H9 (cell line): Measurements from ENCODE around the gene METTL26. TPM values are rescaled to one million over a fixed set of nuclear protein-coding genes. Genes with fewer than 3 reads are reported as not detected.

ENCODE experiments used
- DNase-seq: peaks from one replicate; pipeline ENCODE4 v3.0.0-alpha.2; 2017
- H2AFZ ChIP-seq: one replicate; pipeline ENCODE4 v1.6.1; 2013; ENCODE audit warnings: mild to moderate bottlenecking, low read length, control low read depth, moderate library complexity
- H2AK5ac ChIP-seq: 2 replicates; pipeline ENCODE4 v1.6.1; 2013; ENCODE audit warnings: low read length, control low read depth, mixed read lengths; ENCODE audit not compliant: insufficient read length
- H2BK120ac ChIP-seq: one replicate; pipeline ENCODE4 v1.6.1; 2013; ENCODE audit warnings: low read depth, mild to moderate bottlenecking, low read length, control low read depth, inconsistent platforms; ENCODE audit not compliant: poor library complexity, severe bottlenecking
- H2BK12ac ChIP-seq: 2 replicates; pipeline ENCODE4 v1.6.1; 2013; ENCODE audit warnings: low read length, control low read depth, mixed read lengths, low read depth; ENCODE audit not compliant: insufficient read length
- H2BK15ac ChIP-seq: 2 replicates; pipeline ENCODE4 v1.6.1; 2013; ENCODE audit warnings: low read depth, low read length, control low read depth
- H2BK20ac ChIP-seq: one replicate; pipeline ENCODE4 v1.6.1; 2013; ENCODE audit warnings: low read depth, mild to moderate bottlenecking, low read length, control low read depth, inconsistent platforms; ENCODE audit not compliant: poor library complexity, severe bottlenecking
- H2BK5ac ChIP-seq: 2 replicates; pipeline ENCODE4 v1.6.1; 2013; ENCODE audit warnings: low read length, control low read depth, mixed read lengths; ENCODE audit not compliant: insufficient read length
- H3K14ac ChIP-seq: 2 replicates; pipeline ENCODE4 v1.6.1; 2013; ENCODE audit warnings: low read length, control low read depth; ENCODE audit not compliant: insufficient read depth
- H3K18ac ChIP-seq: 2 replicates; pipeline ENCODE4 v1.6.1; 2013; ENCODE audit warnings: low read depth, mild to moderate bottlenecking, mixed read lengths, low read length, control low read depth; ENCODE audit not compliant: insufficient read length
- H3K23ac ChIP-seq: 2 replicates; pipeline ENCODE4 v1.6.1; 2013; ENCODE audit warnings: low read length, control low read depth, mixed read lengths, low read depth; ENCODE audit not compliant: insufficient read length
- H3K23me2 ChIP-seq: 2 replicates; pipeline ENCODE4 v1.6.1; 2013; ENCODE audit warnings: low read depth, mild to moderate bottlenecking, mixed read lengths, low read length, control low read depth; ENCODE audit not compliant: insufficient read length, poor library complexity, severe bottlenecking
- H3K27ac ChIP-seq: 2 replicates; pipeline ENCODE4 v1.5.1; 2013; ENCODE audit warnings: low read length, control low read depth, mixed read lengths, low read depth; ENCODE audit not compliant: insufficient read length
- H3K27me3 ChIP-seq: 2 replicates; pipeline ENCODE4 v1.6.1; 2013; ENCODE audit warnings: low read length, control low read depth, inconsistent platforms; ENCODE audit not compliant: insufficient read depth
- H3K4ac ChIP-seq: 2 replicates; pipeline ENCODE4 v1.6.1; 2013; ENCODE audit warnings: low read depth, mild to moderate bottlenecking, control low read depth, inconsistent platforms, low read length, moderate library complexity
- H3K4me1 ChIP-seq: 2 replicates; pipeline ENCODE4 v1.6.1; 2013; ENCODE audit warnings: low read length, control low read depth, inconsistent platforms; ENCODE audit not compliant: insufficient read depth
- H3K4me2 ChIP-seq: 2 replicates; pipeline ENCODE4 v1.6.1; 2013; ENCODE audit warnings: low read length, control low read depth, mixed read lengths; ENCODE audit not compliant: insufficient read length, insufficient read depth
- H3K56ac ChIP-seq: 2 replicates; pipeline ENCODE4 v1.6.1; 2013; ENCODE audit warnings: low read depth, mild to moderate bottlenecking, mixed read lengths, low read length, control low read depth; ENCODE audit not compliant: insufficient read length
- H3K79me1 ChIP-seq: 2 replicates; pipeline ENCODE4 v1.6.1; 2013; ENCODE audit warnings: low read depth, mild to moderate bottlenecking, moderate library complexity, low read length, control low read depth, inconsistent platforms; ENCODE audit not compliant: insufficient read depth, poor library complexity, severe bottlenecking
- H3K79me2 ChIP-seq: 2 replicates; pipeline ENCODE4 v1.6.1; 2013; ENCODE audit warnings: low read length, control low read depth, inconsistent platforms; ENCODE audit not compliant: insufficient read depth
- H3K9ac ChIP-seq: 2 replicates; pipeline ENCODE4 v1.6.1; 2013; ENCODE audit warnings: low read length, control low read depth, mixed read lengths; ENCODE audit not compliant: insufficient read length; ENCODE audit errors: extremely low read depth
- H3K9me3 ChIP-seq: one replicate; pipeline ENCODE4 v1.6.1; 2013; ENCODE audit warnings: low read depth, low read length, inconsistent platforms; ENCODE audit not compliant: control insufficient read depth
- H3T11ph ChIP-seq: one replicate; pipeline ENCODE4 v1.6.1; 2013; ENCODE audit warnings: mild to moderate bottlenecking, low read length, control low read depth, inconsistent platforms
- H4K20me1 ChIP-seq: one replicate; pipeline ENCODE4 v1.6.1; 2013; ENCODE audit not compliant: control insufficient read depth, insufficient read length, insufficient read depth
- H4K5ac ChIP-seq: 2 replicates; pipeline ENCODE4 v1.6.1; 2013; ENCODE audit warnings: low read depth, mild to moderate bottlenecking, mixed read lengths, low read length, control low read depth; ENCODE audit not compliant: insufficient read length
- H4K8ac ChIP-seq: replicated peaks from 2 replicates; pipeline ENCODE4 v1.6.1; 2013; ENCODE audit warnings: low read length, control low read depth, mixed read lengths, low read depth; ENCODE audit not compliant: insufficient read length
- H4K91ac ChIP-seq: 2 replicates; pipeline ENCODE4 v1.6.1; 2013; ENCODE audit warnings: low read depth, mild to moderate bottlenecking, moderate library complexity, mixed read lengths, low read length, control low read depth; ENCODE audit not compliant: insufficient read length
- H3K27ac Mint-ChIP-seq, 3 experiments: 2 replicates in 2 of 3; 3 replicates in 1 of 3; pipeline ENCODE4 v1.8.0; 2020 to 2021; ENCODE audit warnings: mixed read lengths in 3 of 3, mild to moderate bottlenecking in 1 of 3, moderate library complexity in 1 of 3
- H3K27me3 Mint-ChIP-seq: 2 replicates; pipeline ENCODE4 v1.8.0; 2021; ENCODE audit warnings: low read depth, mild to moderate bottlenecking, moderate library complexity, mixed read lengths
- H3K36me3 Mint-ChIP-seq, 3 experiments: 2 replicates in 2 of 3; 3 replicates in 1 of 3; pipeline ENCODE4 v1.8.0; 2020 to 2021; ENCODE audit warnings: low read depth in 3 of 3, mixed read lengths in 3 of 3; ENCODE audit not compliant: insufficient read depth in 1 of 3
- H3K4me1 Mint-ChIP-seq, 2 experiments: 2 replicates each; pipeline ENCODE4 v1.8.0; 2020; ENCODE audit warnings: mixed read lengths in 2 of 2
- H3K4me3 Mint-ChIP-seq, 2 experiments: 2 replicates in 1 of 2; 3 replicates in 1 of 2; pipeline ENCODE4 v1.8.0; 2020 to 2021; ENCODE audit warnings: mild to moderate bottlenecking in 2 of 2, mixed read lengths in 2 of 2, moderate library complexity in 1 of 2
- H3K9me3 Mint-ChIP-seq, 2 experiments: 2 replicates in 1 of 2; 3 replicates in 1 of 2; pipeline ENCODE4 v1.8.0; 2020; ENCODE audit warnings: mild to moderate bottlenecking in 2 of 2, mixed read lengths in 2 of 2, moderate library complexity in 1 of 2
- CTCF ChIP-seq: fragments of 200-600 bp; sonication (generic); conservative IDR thresholded peaks from 3 replicates; pipeline ENCODE4 v1.8.0; 2021; ENCODE audit warnings: antibody characterized with exemption, mild to moderate bottlenecking
- WGBS: extraction: QIAGEN DNeasy Blood & Tissue Kit; methylation state at CpG from one replicate; pipeline ENCODE4 v1.1.7; 2013; ENCODE audit warnings: missing lambda C conversion rate, low lambda C conversion rate, mixed read lengths; ENCODE audit not compliant: insufficient read length; ENCODE audit errors: extremely low coverage; 5-methylcytosine and 5-hydroxymethylcytosine counted together
- total RNA-seq: library from RNA; stranded (reverse); gene quantifications from 2 replicates; pipeline ENCODE4 v1.2.1, GENCODE V29; 2021

METTL26 gene
- total RNA-seq, 1 experiment from 2014 or later = 108 TPM

GRCh38 chr16:634996-635395, 1.1 kb downstream of the METTL26 start:
- H2AK5ac ChIP-seq = no peak overlapping the region
- no peak overlapping the region for H2BK5ac ChIP-seq
- no peak overlapping the region for H2BK15ac ChIP-seq
- no peak for DNase-seq
- Mint-ChIP-seq H3K27me3 (peaks cover 2% of the 10 kb centered on the region; the same call in 1 of the 2 replicates), H3K36me3 (peaks cover 0 to 6% (median 1%) of the 10 kb centered on the region in 3 experiments; a peak in 4 of 7 replicates), H3K9me3 (peaks cover 3% of the 10 kb centered on the region in 2 experiments; a peak in 2 of 5 replicates), H3K4me3 (peak overlapping the region; percentile 73 to 82; a peak in 4 of 5 replicates), H3K4me1 (peaks cover 11 to 30% of the 10 kb centered on the region in 2 experiments), H3K27ac (no peak overlapping the region; a peak in 1 of 7 replicates)
- no peak overlapping the region for H2BK12ac ChIP-seq
- H3K23ac ChIP-seq = no peak overlapping the region
- H3K56ac ChIP-seq = no peak overlapping the region
- H2AFZ ChIP-seq = no peak overlapping the region
- no peak overlapping the region for H3T11ph ChIP-seq
- no peaks in the 10 kb centered on the region; the same call in 1 of the 2 replicates for H3K4me1 ChIP-seq
- no peak overlapping the region for H4K5ac ChIP-seq
- no peak overlapping the region for H3K14ac ChIP-seq
- TF ChIP-seq CTCF = no peak
- H3K4ac ChIP-seq = no peak overlapping the region
- no peak overlapping the region for H3K18ac ChIP-seq
- no peaks in the 10 kb centered on the region for H4K20me1 ChIP-seq
- peaks cover 15% of the 10 kb centered on the region for H3K23me2 ChIP-seq
- no peak overlapping the region for H3K9ac ChIP-seq
- H3K4me2 ChIP-seq = no peak overlapping the region
- peaks cover 2% of the 10 kb centered on the region; the same call in 1 of the 2 replicates for H3K79me2 ChIP-seq
- H4K91ac ChIP-seq = no peak overlapping the region
- no peaks in the 10 kb centered on the region for H3K27me3 ChIP-seq
- no peak overlapping the region for H2BK120ac ChIP-seq
- H4K8ac ChIP-seq = no peak overlapping the region
- no CpG with 5 or more reads among the region's 7 CpGs for WGBS
- no peak overlapping the region for H2BK20ac ChIP-seq
- H3K9me3 ChIP-seq = no peaks in the 10 kb centered on the region
- H3K79me1 ChIP-seq = no peaks in the 10 kb centered on the region
- H3K27ac ChIP-seq = no peak overlapping the region
